ENCODE data around the gene PRKAR1B.
"Not testable (repeated sequence)": the region's sequence is repeated elsewhere in the genome, so short reads cannot be mapped to it uniquely, and the experiment has no call there.

Gene PRKAR1B

GRCh38 chr7:638256-639011 lies 88.6 kb downstream of the PRKAR1B start:
- no peak for DNase-seq

- DNase-seq: no peak
Observed at GRCh38 chr7:637826-638225, 89.3 kb downstream of the PRKAR1B start.

GRCh38 chr7:636396-636795 lies 90.7 kb downstream of the PRKAR1B start:
- DNase-seq: peak; percentile 32 to 39

- DNase-seq: not testable (repeated sequence)
Observed at GRCh38 chr7:635687-636382, 91.2 kb downstream of the PRKAR1B start.

- no peak for DNase-seq
Observed at GRCh38 chr7:635227-635626, 91.9 kb downstream of the PRKAR1B start.

GRCh38 chr7:633381-634018 lies 93.6 kb downstream of the PRKAR1B start:
- no peak for DNase-seq

- DNase-seq: no peak
Observed at GRCh38 chr7:632831-633210, 94.3 kb downstream of the PRKAR1B start.

GRCh38 chr7:631964-632830 lies 94.9 kb downstream of the PRKAR1B start:
- DNase-seq: no peak

- DNase-seq: no peak
Observed at GRCh38 chr7:631291-631711, 95.8 kb downstream of the PRKAR1B start.

GRCh38 chr7:630539-630938 lies 96.5 kb downstream of the PRKAR1B start:
- DNase-seq: no peak

- DNase-seq: no peak
Observed at GRCh38 chr7:630111-630511, 97.0 kb downstream of the PRKAR1B start.

- DNase-seq: no peak
Observed at GRCh38 chr7:628826-629225, 98.3 kb downstream of the PRKAR1B start.

- DNase-seq: no peak
Observed at GRCh38 chr7:628402-628763, 98.7 kb downstream of the PRKAR1B start.

- no peak for DNase-seq
Observed at GRCh38 chr7:627661-628401, 99.2 kb downstream of the PRKAR1B start.

- DNase-seq: no peak
Observed at GRCh38 chr7:625376-625971, 101.6 kb downstream of the PRKAR1B start.

- no peak for DNase-seq
Observed at GRCh38 chr7:623464-623863, 103.6 kb downstream of the PRKAR1B start.

- no peak for DNase-seq
Observed at GRCh38 chr7:621572-622285, 105.4 kb downstream of the PRKAR1B start.

- DNase-seq: no peak
Observed at GRCh38 chr7:620885-621284, 106.2 kb downstream of the PRKAR1B start.

GRCh38 chr7:620056-620455 lies 107.0 kb downstream of the PRKAR1B start:
- DNase-seq: no peak

GRCh38 chr7:619368-619840 lies 107.7 kb downstream of the PRKAR1B start:
- no peak for DNase-seq

All from activated CD4-positive, alpha-beta T cell treated with anti-CD3 and anti-CD28 coated beads, Interleukin-2, amount 50 U/mL, for 4 hours (primary cell).